Neural cell (in vitro differentiated cells): ENCODE measurements around the gene CDC73. TPM values are rescaled to one million over a fixed set of nuclear protein-coding genes. Genes with fewer than 3 reads are reported as not detected.

ENCODE experiments used
- H2AFZ ChIP-seq: fragments of 200-600, 300-800 bp; sonication (generic), shearing (Covaris generic); 2 replicates; pipeline ENCODE4 v1.6.0; 2014; ENCODE audit warnings: low read depth, mild to moderate bottlenecking, antibody characterized with exemption, low read length, moderate library complexity
- H3F3A ChIP-seq: fragments of 200-600 bp; shearing (Covaris generic); 2 replicates; pipeline ENCODE4 v1.6.1; 2016; ENCODE audit warnings: mild to moderate bottlenecking, moderate library complexity, mixed read lengths, antibody characterized with exemption, low read length; ENCODE audit not compliant: insufficient read depth, poor library complexity, severe bottlenecking
- H3K27ac ChIP-seq: fragments of 200-600, 300-800 bp; sonication (generic), shearing (Covaris generic); 2 replicates; pipeline ENCODE4 v1.5.1; 2014; ENCODE audit warnings: mild to moderate bottlenecking, low read length, moderate library complexity
- H3K27me3 ChIP-seq: fragments of 300-800, 200-600 bp; sonication (generic), shearing (Covaris generic); 2 replicates; pipeline ENCODE4 v1.6.0; 2014; ENCODE audit warnings: mild to moderate bottlenecking, low read depth, low read length, moderate library complexity; ENCODE audit not compliant: insufficient read depth
- H3K36me3 ChIP-seq: fragments of 300-800, 200-600 bp; sonication (generic), shearing (Covaris generic); 2 replicates; pipeline ENCODE4 v1.5.1; 2014; ENCODE audit warnings: mild to moderate bottlenecking, antibody characterized with exemption, low read length, moderate library complexity; ENCODE audit not compliant: insufficient read depth
- H3K4me2 ChIP-seq: fragments of 300-800, 200-600 bp; sonication (generic), shearing (Covaris generic); 2 replicates; pipeline ENCODE4 v1.6.0; 2014; ENCODE audit warnings: mild to moderate bottlenecking, low read length
- H3K4me3 ChIP-seq: fragments of 300-800, 200-600 bp; sonication (generic), shearing (Covaris generic); 2 replicates; pipeline ENCODE4 v1.5.1; 2014; ENCODE audit warnings: mild to moderate bottlenecking, low read length, moderate library complexity
- H3K79me2 ChIP-seq: fragments of 200-600 bp; shearing (Covaris generic); replicated peaks from 2 replicates; pipeline ENCODE4 v1.6.0; 2014; ENCODE audit warnings: mild to moderate bottlenecking, low read length, moderate library complexity; ENCODE audit not compliant: insufficient read depth
- H3K9ac ChIP-seq: fragments of 300-800, 200-600 bp; sonication (generic), shearing (Covaris generic); 2 replicates; pipeline ENCODE4 v1.6.1; 2016; ENCODE audit warnings: mild to moderate bottlenecking, low read length, mixed read lengths
- H3K9me2 ChIP-seq: fragments of 200-600 bp; shearing (Covaris generic); 2 replicates; pipeline ENCODE4 v1.6.1; 2016; ENCODE audit warnings: mild to moderate bottlenecking, low read length, mixed read lengths; ENCODE audit not compliant: insufficient read depth
- H3K9me3 ChIP-seq: fragments of 200-600, 300-800 bp; sonication (generic), shearing (Covaris generic); 2 replicates; pipeline ENCODE4 v1.6.1; 2016; ENCODE audit warnings: mild to moderate bottlenecking, mixed run types, low read length, moderate library complexity, mixed read lengths
- H4K20me1 ChIP-seq: fragments of 200-600 bp; shearing (Covaris generic); 2 replicates; pipeline ENCODE4 v1.6.1; 2016; ENCODE audit warnings: mild to moderate bottlenecking, mixed run types; ENCODE audit not compliant: insufficient read depth
- EP300 ChIP-seq: fragments of 450-650 bp; conservative IDR thresholded peaks from 2 replicates; pipeline ENCODE4 v1.6.1; 2014; ENCODE audit warnings: antibody characterized with exemption, mild to moderate bottlenecking, moderate library complexity; ENCODE audit not compliant: poor library complexity, severe bottlenecking
- EZH2 ChIP-seq: fragments of 200-600, 300-800 bp; shearing (Covaris generic), sonication (generic); IDR thresholded peaks from 2 replicates; pipeline ENCODE4 v1.6.1; 2014; ENCODE audit warnings: antibody characterized with exemption, low read length, borderline replicate concordance, mild to moderate bottlenecking; ENCODE audit not compliant: insufficient read depth, poor library complexity, severe bottlenecking
- MXI1 ChIP-seq: fragments of 450-650 bp; conservative IDR thresholded peaks from 2 replicates; pipeline ENCODE4 v1.6.1; 2014; ENCODE audit warnings: antibody characterized with exemption, mild to moderate bottlenecking; ENCODE audit not compliant: poor library complexity, severe bottlenecking
- POLR2AphosphoS5 ChIP-seq: IDR thresholded peaks from 2 replicates; pipeline ENCODE4 v1.6.1; 2012
- RAD21 ChIP-seq: fragments of 450-650 bp; conservative IDR thresholded peaks from 2 replicates; pipeline ENCODE4 v1.6.1; 2014; ENCODE audit warnings: antibody characterized with exemption, mild to moderate bottlenecking, moderate library complexity
- SMC3 ChIP-seq: fragments of 450-650 bp; conservative IDR thresholded peaks from 2 replicates; pipeline ENCODE4 v1.6.1; 2014; ENCODE audit warnings: antibody characterized with exemption, mild to moderate bottlenecking, moderate library complexity; ENCODE audit not compliant: poor library complexity
- TAF1 ChIP-seq: IDR thresholded peaks from 2 replicates; pipeline ENCODE4 v1.6.1; 2012; ENCODE audit warnings: low read depth
- polyA plus RNA-seq: library from polyadenylated mRNA; depleted of rRNA; stranded (reverse); fragments of >200 nt; gene quantifications from 2 replicates; pipeline ENCODE4 v1.2.3, GENCODE V29; 2014
- TF ChIP-seq, protein P1 (sequence below): IDR thresholded peaks from 2 replicates; pipeline ENCODE4 v1.6.1; 2012; ENCODE audit warnings: borderline replicate concordance
- TF ChIP-seq, protein P2 (sequence below): fragments of 450-650 bp; IDR thresholded peaks from 2 replicates; pipeline ENCODE4 v1.5.1; 2014; ENCODE audit warnings: antibody characterized with exemption, mild to moderate bottlenecking, moderate library complexity; ENCODE audit not compliant: poor library complexity, severe bottlenecking

The CDC73 gene
- polyA plus RNA-seq, 1 donor from 2014 or later = 11.9 TPM

DNA sequence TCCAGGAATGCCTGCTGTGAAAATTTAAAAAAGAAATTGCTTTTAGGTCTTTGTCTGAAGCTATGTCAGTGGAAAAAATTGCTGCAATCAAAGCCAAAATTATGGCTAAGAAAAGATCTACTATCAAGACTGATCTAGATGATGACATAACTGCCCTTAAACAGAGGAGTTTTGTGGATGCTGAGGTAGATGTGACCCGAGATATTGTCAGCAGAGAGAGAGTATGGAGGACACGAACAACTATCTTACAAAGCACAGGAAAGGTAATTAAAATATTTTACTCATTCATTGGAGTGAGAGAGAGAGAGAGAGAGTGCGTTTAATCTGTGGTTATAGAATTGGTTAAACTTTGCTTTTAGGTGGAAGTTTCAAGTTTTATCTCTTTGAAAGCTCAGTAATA is 20.0 kb downstream of the CDC73 start:
- Histone ChIP-seq H3K36me3 (peaks cover 10% of the 10 kb centered on the region), H3K4me3 (peak overlapping the region; percentile 14), H4K20me1 (no peaks in the 10 kb centered on the region), H3K27me3 (no peaks in the 10 kb centered on the region), H3K9me3 (no peaks in the 10 kb centered on the region), H3K79me2 (no peaks in the 10 kb centered on the region), H3F3A (no peaks in the 10 kb centered on the region), H3K27ac (no peak overlapping the region), H3K9ac (no peak overlapping the region), H3K9me2 (no peaks in the 10 kb centered on the region), H2AFZ (no peak overlapping the region), H3K4me2 (no peak overlapping the region)
- TF ChIP-seq, protein P1, sequence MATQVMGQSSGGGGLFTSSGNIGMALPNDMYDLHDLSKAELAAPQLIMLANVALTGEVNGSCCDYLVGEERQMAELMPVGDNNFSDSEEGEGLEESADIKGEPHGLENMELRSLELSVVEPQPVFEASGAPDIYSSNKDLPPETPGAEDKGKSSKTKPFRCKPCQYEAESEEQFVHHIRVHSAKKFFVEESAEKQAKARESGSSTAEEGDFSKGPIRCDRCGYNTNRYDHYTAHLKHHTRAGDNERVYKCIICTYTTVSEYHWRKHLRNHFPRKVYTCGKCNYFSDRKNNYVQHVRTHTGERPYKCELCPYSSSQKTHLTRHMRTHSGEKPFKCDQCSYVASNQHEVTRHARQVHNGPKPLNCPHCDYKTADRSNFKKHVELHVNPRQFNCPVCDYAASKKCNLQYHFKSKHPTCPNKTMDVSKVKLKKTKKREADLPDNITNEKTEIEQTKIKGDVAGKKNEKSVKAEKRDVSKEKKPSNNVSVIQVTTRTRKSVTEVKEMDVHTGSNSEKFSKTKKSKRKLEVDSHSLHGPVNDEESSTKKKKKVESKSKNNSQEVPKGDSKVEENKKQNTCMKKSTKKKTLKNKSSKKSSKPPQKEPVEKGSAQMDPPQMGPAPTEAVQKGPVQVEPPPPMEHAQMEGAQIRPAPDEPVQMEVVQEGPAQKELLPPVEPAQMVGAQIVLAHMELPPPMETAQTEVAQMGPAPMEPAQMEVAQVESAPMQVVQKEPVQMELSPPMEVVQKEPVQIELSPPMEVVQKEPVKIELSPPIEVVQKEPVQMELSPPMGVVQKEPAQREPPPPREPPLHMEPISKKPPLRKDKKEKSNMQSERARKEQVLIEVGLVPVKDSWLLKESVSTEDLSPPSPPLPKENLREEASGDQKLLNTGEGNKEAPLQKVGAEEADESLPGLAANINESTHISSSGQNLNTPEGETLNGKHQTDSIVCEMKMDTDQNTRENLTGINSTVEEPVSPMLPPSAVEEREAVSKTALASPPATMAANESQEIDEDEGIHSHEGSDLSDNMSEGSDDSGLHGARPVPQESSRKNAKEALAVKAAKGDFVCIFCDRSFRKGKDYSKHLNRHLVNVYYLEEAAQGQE = no peak
- TF ChIP-seq MXI1 (no peak), TAF1 (no peak), EZH2 (no peak), SMC3 (no peak), RAD21 (no peak), POLR2AphosphoS5 (no peak), EP300 (no peak)
- TF ChIP-seq, protein P2, sequence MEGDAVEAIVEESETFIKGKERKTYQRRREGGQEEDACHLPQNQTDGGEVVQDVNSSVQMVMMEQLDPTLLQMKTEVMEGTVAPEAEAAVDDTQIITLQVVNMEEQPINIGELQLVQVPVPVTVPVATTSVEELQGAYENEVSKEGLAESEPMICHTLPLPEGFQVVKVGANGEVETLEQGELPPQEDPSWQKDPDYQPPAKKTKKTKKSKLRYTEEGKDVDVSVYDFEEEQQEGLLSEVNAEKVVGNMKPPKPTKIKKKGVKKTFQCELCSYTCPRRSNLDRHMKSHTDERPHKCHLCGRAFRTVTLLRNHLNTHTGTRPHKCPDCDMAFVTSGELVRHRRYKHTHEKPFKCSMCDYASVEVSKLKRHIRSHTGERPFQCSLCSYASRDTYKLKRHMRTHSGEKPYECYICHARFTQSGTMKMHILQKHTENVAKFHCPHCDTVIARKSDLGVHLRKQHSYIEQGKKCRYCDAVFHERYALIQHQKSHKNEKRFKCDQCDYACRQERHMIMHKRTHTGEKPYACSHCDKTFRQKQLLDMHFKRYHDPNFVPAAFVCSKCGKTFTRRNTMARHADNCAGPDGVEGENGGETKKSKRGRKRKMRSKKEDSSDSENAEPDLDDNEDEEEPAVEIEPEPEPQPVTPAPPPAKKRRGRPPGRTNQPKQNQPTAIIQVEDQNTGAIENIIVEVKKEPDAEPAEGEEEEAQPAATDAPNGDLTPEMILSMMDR = no peak

DNA sequence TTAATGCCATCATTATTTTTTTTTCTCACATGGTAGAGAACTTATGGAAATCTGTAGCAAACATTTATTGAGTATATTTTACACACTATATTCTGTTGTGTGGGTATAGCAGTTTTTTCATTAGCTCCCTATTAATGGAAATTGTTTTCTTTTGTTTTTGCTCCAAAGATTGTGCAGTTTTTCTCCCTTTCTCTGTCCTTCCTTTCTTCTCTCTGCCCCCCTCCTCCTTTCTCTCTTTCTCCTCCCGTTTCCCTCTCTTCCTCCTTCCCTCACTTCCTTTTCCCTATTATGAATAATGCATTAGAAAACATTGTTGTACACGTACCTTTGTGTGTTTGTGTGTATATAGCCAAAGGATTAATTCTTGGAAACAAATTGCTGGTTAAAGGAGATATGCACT is 20.6 kb downstream of the CDC73 start:
- TF ChIP-seq EZH2 (no peak), SMC3 (no peak), RAD21 (no peak), POLR2AphosphoS5 (no peak), TAF1 (no peak), MXI1 (no peak), EP300 (no peak)
- TF ChIP-seq, protein P1 = no peak
- TF ChIP-seq, protein P2 = no peak
- H3K9me3 ChIP-seq = no peaks in the 10 kb centered on the region
- H3K79me2 ChIP-seq = no peaks in the 10 kb centered on the region
- no peak overlapping the region for H3K27ac ChIP-seq
- no peak overlapping the region for H2AFZ ChIP-seq
- no peaks in the 10 kb centered on the region for H3K9me2 ChIP-seq
- peaks cover 10% of the 10 kb centered on the region for H3K36me3 ChIP-seq
- no peaks in the 10 kb centered on the region for H3F3A ChIP-seq
- no peaks in the 10 kb centered on the region for H3K27me3 ChIP-seq
- no peaks in the 10 kb centered on the region for H4K20me1 ChIP-seq
- H3K4me2 ChIP-seq = no peak overlapping the region
- H3K4me3 ChIP-seq = no peak overlapping the region
- no peak overlapping the region for H3K9ac ChIP-seq
